Neural progenitor cell (in vitro differentiated cells): Measurements from ENCODE around the gene TNC. TPM values are rescaled to one million over a fixed set of nuclear protein-coding genes. Genes with fewer than 3 reads are reported as not detected.

ENCODE experiments used
- DNase-seq: peaks from one replicate; pipeline ENCODE4 v3.0.0-alpha.2; 2016; ENCODE audit warnings: low spot score
- H2AFZ ChIP-seq: fragments of 200-600 bp; sonication (generic); replicated peaks from 2 replicates; pipeline ENCODE4 v1.6.1; 2016; ENCODE audit warnings: antibody characterized with exemption
- H3F3A ChIP-seq: fragments of 200-600 bp; sonication (generic); 2 replicates; pipeline ENCODE4 v1.6.1; 2016; ENCODE audit warnings: antibody characterized with exemption, low read depth
- H3K27ac ChIP-seq: fragments of 200-600 bp; sonication (generic); 2 replicates; pipeline ENCODE4 v1.5.1; 2016; ENCODE audit warnings: mild to moderate bottlenecking
- H3K27me3 ChIP-seq: fragments of 200-600 bp; sonication (generic); 2 replicates; pipeline ENCODE4 v1.6.1; 2016; ENCODE audit warnings: mild to moderate bottlenecking, moderate library complexity
- H3K36me3 ChIP-seq: fragments of 200-600 bp; sonication (generic); 2 replicates; pipeline ENCODE4 v1.5.1; 2016
- H3K4me1 ChIP-seq: fragments of 200-600 bp; sonication (generic); 2 replicates; pipeline ENCODE4 v1.6.1; 2016; ENCODE audit warnings: mixed run types
- H3K4me2 ChIP-seq: fragments of 200-600 bp; sonication (generic); 2 replicates; pipeline ENCODE4 v1.6.1; 2016
- H3K4me3 ChIP-seq: fragments of 200-600 bp; sonication (generic); 2 replicates; pipeline ENCODE4 v1.5.1; 2016
- H3K79me2 ChIP-seq: fragments of 200-600 bp; sonication (generic); 2 replicates; pipeline ENCODE4 v1.6.1; 2016; ENCODE audit warnings: low read depth
- H3K9ac ChIP-seq: fragments of 200-600 bp; sonication (generic); 2 replicates; pipeline ENCODE4 v1.6.1; 2016
- H3K9me3 ChIP-seq: fragments of 200-600 bp; sonication (generic); 2 replicates; pipeline ENCODE4 v1.5.1; 2016; ENCODE audit warnings: low read depth
- H4K20me1 ChIP-seq: fragments of 200-600 bp; sonication (generic); 2 replicates; pipeline ENCODE4 v1.6.1; 2016; ENCODE audit warnings: low read depth
- H3K27ac Mint-ChIP-seq: 3 replicates; pipeline ENCODE4 v1.8.0; 2021; ENCODE audit warnings: mixed read lengths
- H3K27me3 Mint-ChIP-seq: 2 replicates; pipeline ENCODE4 v1.8.0; 2022; ENCODE audit warnings: low read depth, mild to moderate bottlenecking, inconsistent platforms, moderate library complexity, mixed read lengths; ENCODE audit not compliant: insufficient read depth
- H3K36me3 Mint-ChIP-seq: 3 replicates; pipeline ENCODE4 v1.8.0; 2021; ENCODE audit warnings: mixed read lengths
- H3K4me1 Mint-ChIP-seq: 3 replicates; pipeline ENCODE4 v1.8.0; 2021; ENCODE audit warnings: mixed read lengths
- H3K4me3 Mint-ChIP-seq: 3 replicates; pipeline ENCODE4 v1.8.0; 2021; ENCODE audit warnings: mild to moderate bottlenecking, moderate library complexity, mixed read lengths
- H3K9me3 Mint-ChIP-seq: 3 replicates; pipeline ENCODE4 v1.8.0; 2020; ENCODE audit warnings: mixed read lengths
- EZH2 ChIP-seq: fragments of 200-600 bp; sonication (generic); IDR thresholded peaks from 2 replicates; pipeline ENCODE4 v1.6.1; 2017; ENCODE audit warnings: antibody characterized with exemption, mild to moderate bottlenecking, moderate library complexity
- EZH2phosphoT487 ChIP-seq: fragments of 200-600 bp; sonication (generic); IDR thresholded peaks from 2 replicates; pipeline ENCODE4 v1.6.1; 2017; ENCODE audit warnings: antibody characterized with exemption
- total RNA-seq: library from RNA; depleted of rRNA; stranded (reverse); fragments of >200 nt; gene quantifications from 2 replicates; pipeline ENCODE4 v1.2.3, GENCODE V29; 2015; ENCODE audit warnings: low replicate concordance
- TF ChIP-seq, protein P1 (sequence below): fragments of 200-600 bp; sonication (generic); IDR thresholded peaks from 2 replicates; pipeline ENCODE4 v1.5.1; 2017; ENCODE audit warnings: antibody characterized with exemption, mild to moderate bottlenecking

TNC gene
- total RNA-seq, 1 donor from 2014 or later: 54.9 TPM

DNA sequence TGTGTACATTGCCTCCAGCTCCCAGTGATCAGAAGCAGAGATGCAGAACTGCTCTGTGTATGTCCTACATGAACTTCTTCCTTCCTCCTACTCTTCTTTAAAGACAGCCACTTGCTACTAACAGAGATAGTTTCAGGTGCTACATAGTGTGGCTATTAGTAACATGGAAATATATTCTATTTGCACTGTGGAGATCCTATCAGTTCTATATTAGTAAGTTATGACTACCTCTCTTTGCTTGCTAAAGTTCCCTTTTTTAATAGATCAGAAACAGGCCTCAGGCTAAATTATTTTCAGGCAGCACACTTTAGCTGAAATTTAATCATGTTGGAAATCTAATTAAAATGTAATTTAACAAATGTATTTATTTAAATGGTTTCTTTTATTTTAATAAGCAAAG is 123.2 kb downstream of the TNC start:
- no peaks in the 10 kb centered on the region for H3K4me1 ChIP-seq
- Mint-ChIP-seq H3K36me3 (no peaks in the 10 kb centered on the region), H3K4me3 (no peak overlapping the region), H3K27ac (no peak overlapping the region), H3K27me3 (peaks cover 2% of the 10 kb centered on the region), H3K4me1 (no peaks in the 10 kb centered on the region), H3K9me3 (no peaks in the 10 kb centered on the region)
- H3K9ac ChIP-seq: no peak overlapping the region
- peaks cover 7% of the 10 kb centered on the region for H3K27me3 ChIP-seq
- no peak for DNase-seq
- H3K4me2 ChIP-seq: no peak overlapping the region
- no peak overlapping the region for H2AFZ ChIP-seq
- H4K20me1 ChIP-seq: no peaks in the 10 kb centered on the region
- no peaks in the 10 kb centered on the region for H3F3A ChIP-seq
- H3K79me2 ChIP-seq: no peaks in the 10 kb centered on the region
- no peaks in the 10 kb centered on the region for H3K36me3 ChIP-seq
- no peak overlapping the region for H3K27ac ChIP-seq
- no peak overlapping the region for H3K4me3 ChIP-seq
- no peaks in the 10 kb centered on the region for H3K9me3 ChIP-seq
- TF ChIP-seq EZH2phosphoT487: no peak
- TF ChIP-seq, protein P1, sequence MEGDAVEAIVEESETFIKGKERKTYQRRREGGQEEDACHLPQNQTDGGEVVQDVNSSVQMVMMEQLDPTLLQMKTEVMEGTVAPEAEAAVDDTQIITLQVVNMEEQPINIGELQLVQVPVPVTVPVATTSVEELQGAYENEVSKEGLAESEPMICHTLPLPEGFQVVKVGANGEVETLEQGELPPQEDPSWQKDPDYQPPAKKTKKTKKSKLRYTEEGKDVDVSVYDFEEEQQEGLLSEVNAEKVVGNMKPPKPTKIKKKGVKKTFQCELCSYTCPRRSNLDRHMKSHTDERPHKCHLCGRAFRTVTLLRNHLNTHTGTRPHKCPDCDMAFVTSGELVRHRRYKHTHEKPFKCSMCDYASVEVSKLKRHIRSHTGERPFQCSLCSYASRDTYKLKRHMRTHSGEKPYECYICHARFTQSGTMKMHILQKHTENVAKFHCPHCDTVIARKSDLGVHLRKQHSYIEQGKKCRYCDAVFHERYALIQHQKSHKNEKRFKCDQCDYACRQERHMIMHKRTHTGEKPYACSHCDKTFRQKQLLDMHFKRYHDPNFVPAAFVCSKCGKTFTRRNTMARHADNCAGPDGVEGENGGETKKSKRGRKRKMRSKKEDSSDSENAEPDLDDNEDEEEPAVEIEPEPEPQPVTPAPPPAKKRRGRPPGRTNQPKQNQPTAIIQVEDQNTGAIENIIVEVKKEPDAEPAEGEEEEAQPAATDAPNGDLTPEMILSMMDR: no peak
- no peak for TF ChIP-seq EZH2

DNA sequence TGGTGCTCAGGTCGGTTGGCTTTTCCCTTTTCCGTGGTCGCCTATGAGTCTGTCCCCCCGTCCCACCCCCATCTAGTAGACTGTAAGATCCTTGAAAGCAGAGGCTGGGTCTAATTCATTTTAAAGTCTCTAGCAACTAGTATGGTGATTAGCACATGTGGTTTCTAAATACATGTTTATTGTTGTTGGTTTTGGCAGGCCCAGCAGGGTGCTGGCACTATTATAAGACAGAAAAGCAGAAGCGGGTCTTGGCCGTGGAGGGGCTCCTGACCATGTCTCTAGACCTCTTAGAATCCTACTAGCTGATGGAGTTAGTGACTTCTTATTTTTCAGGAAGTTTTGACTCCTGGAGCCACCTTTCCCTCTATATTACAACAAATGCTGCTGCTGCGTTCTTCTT is 126.1 kb downstream of the TNC start:
- Histone ChIP-seq H3K79me2 (no peaks in the 10 kb centered on the region), H3K27ac (no peak overlapping the region), H2AFZ (no peak overlapping the region), H3K27me3 (peaks cover 4% of the 10 kb centered on the region), H3K4me3 (no peak overlapping the region), H3K36me3 (no peaks in the 10 kb centered on the region), H3K4me2 (no peak overlapping the region), H3K9ac (no peak overlapping the region), H3K9me3 (no peaks in the 10 kb centered on the region), H3F3A (no peaks in the 10 kb centered on the region), H3K4me1 (no peaks in the 10 kb centered on the region), H4K20me1 (no peaks in the 10 kb centered on the region)
- H3K27me3 Mint-ChIP-seq: peaks cover 2% of the 10 kb centered on the region
- no peak overlapping the region for H3K27ac Mint-ChIP-seq
- no peaks in the 10 kb centered on the region for H3K4me1 Mint-ChIP-seq
- no peak for DNase-seq
- H3K9me3 Mint-ChIP-seq: no peaks in the 10 kb centered on the region
- H3K36me3 Mint-ChIP-seq: no peaks in the 10 kb centered on the region
- H3K4me3 Mint-ChIP-seq: no peak overlapping the region
- TF ChIP-seq EZH2phosphoT487 (no peak), EZH2 (no peak)
- TF ChIP-seq, protein P1: no peak

DNA sequence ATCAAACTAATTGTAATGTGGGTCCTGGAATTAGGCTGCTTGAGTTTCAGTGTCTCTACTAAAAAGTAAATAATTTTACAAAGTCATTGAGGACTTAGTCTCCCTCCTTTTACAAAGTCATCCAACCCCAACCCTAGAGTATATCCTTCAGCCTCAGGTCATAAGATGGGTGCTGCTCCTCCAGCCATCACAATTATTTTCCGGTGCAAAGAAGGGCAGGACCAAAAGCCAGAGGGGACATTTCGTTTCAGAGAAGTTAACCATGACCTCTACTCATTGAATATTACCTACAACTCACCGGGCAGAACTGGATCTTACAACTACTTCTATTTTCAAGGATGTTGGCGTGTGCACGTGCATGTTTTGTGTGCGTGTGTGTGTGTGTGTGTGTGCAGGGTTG is 127.1 kb downstream of the TNC start:
- no peaks in the 10 kb centered on the region for H4K20me1 ChIP-seq
- no peak overlapping the region for H3K9ac ChIP-seq
- peaks cover 12% of the 10 kb centered on the region for H3K27me3 ChIP-seq
- H3K36me3 ChIP-seq: no peaks in the 10 kb centered on the region
- peaks cover 2% of the 10 kb centered on the region for H3K27me3 Mint-ChIP-seq
- H3K9me3 ChIP-seq: no peaks in the 10 kb centered on the region
- no peaks in the 10 kb centered on the region for H3F3A ChIP-seq
- H3K4me1 ChIP-seq: no peaks in the 10 kb centered on the region
- H3K9me3 Mint-ChIP-seq: no peaks in the 10 kb centered on the region
- no peak overlapping the region for H3K4me3 ChIP-seq
- no peak overlapping the region for H3K27ac Mint-ChIP-seq
- TF ChIP-seq, protein P1: no peak
- TF ChIP-seq EZH2: no peak
- no peak for TF ChIP-seq EZH2phosphoT487
- no peaks in the 10 kb centered on the region for H3K36me3 Mint-ChIP-seq
- H3K4me3 Mint-ChIP-seq: no peak overlapping the region
- H3K4me1 Mint-ChIP-seq: no peaks in the 10 kb centered on the region
- no peak for DNase-seq
- H3K79me2 ChIP-seq: no peaks in the 10 kb centered on the region
- no peak overlapping the region for H3K4me2 ChIP-seq
- no peak overlapping the region for H3K27ac ChIP-seq
- H2AFZ ChIP-seq: no peak overlapping the region
